Nephron progenitor cell (in vitro differentiated cells): Measurements from ENCODE around the gene DCN.
A peak's percentile ranks its signal among the peaks of the same experiment; 100 is the strongest.

ENCODE experiments used
- DNase-seq: peaks from one replicate; pipeline ENCODE4 v3.0.0; 2021
- H3K27ac Mint-ChIP-seq: 2 replicates; pipeline ENCODE4 v1.8.0; 2021; ENCODE audit warnings: mild to moderate bottlenecking, moderate library complexity, mixed read lengths
- H3K27me3 Mint-ChIP-seq: 2 replicates; pipeline ENCODE4 v1.8.0; 2021; ENCODE audit warnings: mild to moderate bottlenecking, low read depth, mixed read lengths; ENCODE audit not compliant: poor library complexity
- H3K36me3 Mint-ChIP-seq: 2 replicates; pipeline ENCODE4 v1.8.0; 2021; ENCODE audit warnings: low read depth, mixed read lengths
- H3K4me1 Mint-ChIP-seq: 2 replicates; pipeline ENCODE4 v1.8.0; 2021; ENCODE audit warnings: mixed read lengths
- H3K4me3 Mint-ChIP-seq: 2 replicates; pipeline ENCODE4 v1.8.0; 2021; ENCODE audit warnings: mild to moderate bottlenecking, moderate library complexity, mixed read lengths
- H3K9me3 Mint-ChIP-seq: 2 replicates; pipeline ENCODE4 v1.8.0; 2021; ENCODE audit warnings: mild to moderate bottlenecking, moderate library complexity, mixed read lengths
- TF ChIP-seq, protein P1 (sequence below): fragments of 200-600 bp; sonication (generic); IDR thresholded peaks from 2 replicates; pipeline ENCODE4 v1.5.0; 2021; ENCODE audit warnings: antibody characterized with exemption

Gene DCN

DNA sequence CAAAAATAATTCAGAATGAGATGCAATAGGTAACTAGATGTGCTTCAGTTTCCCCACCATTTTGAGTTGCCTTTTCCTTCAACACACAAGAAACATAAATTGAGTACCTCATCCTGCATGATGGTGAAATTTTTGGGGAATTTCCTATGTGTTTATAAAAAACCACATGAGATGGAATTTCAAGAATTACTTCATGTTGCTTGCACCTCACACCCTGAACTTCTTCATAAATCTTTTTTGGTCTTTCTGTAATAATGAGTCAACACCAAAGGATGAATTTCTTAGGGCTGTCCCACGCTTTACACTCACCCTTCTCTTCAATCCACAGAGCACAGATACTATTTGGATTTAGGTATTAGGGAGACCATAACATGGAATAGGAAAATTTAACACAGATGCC is 48.7 kb downstream of the DCN start:
- TF ChIP-seq, protein P1, sequence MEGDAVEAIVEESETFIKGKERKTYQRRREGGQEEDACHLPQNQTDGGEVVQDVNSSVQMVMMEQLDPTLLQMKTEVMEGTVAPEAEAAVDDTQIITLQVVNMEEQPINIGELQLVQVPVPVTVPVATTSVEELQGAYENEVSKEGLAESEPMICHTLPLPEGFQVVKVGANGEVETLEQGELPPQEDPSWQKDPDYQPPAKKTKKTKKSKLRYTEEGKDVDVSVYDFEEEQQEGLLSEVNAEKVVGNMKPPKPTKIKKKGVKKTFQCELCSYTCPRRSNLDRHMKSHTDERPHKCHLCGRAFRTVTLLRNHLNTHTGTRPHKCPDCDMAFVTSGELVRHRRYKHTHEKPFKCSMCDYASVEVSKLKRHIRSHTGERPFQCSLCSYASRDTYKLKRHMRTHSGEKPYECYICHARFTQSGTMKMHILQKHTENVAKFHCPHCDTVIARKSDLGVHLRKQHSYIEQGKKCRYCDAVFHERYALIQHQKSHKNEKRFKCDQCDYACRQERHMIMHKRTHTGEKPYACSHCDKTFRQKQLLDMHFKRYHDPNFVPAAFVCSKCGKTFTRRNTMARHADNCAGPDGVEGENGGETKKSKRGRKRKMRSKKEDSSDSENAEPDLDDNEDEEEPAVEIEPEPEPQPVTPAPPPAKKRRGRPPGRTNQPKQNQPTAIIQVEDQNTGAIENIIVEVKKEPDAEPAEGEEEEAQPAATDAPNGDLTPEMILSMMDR = no peak
- Mint-ChIP-seq H3K4me3 (no peak overlapping the region), H3K27ac (no peak overlapping the region), H3K36me3 (no peaks in the 10 kb centered on the region), H3K9me3 (no peaks in the 10 kb centered on the region), H3K27me3 (peaks cover 3% of the 10 kb centered on the region), H3K4me1 (no peaks in the 10 kb centered on the region)
- no peak for DNase-seq

DNA sequence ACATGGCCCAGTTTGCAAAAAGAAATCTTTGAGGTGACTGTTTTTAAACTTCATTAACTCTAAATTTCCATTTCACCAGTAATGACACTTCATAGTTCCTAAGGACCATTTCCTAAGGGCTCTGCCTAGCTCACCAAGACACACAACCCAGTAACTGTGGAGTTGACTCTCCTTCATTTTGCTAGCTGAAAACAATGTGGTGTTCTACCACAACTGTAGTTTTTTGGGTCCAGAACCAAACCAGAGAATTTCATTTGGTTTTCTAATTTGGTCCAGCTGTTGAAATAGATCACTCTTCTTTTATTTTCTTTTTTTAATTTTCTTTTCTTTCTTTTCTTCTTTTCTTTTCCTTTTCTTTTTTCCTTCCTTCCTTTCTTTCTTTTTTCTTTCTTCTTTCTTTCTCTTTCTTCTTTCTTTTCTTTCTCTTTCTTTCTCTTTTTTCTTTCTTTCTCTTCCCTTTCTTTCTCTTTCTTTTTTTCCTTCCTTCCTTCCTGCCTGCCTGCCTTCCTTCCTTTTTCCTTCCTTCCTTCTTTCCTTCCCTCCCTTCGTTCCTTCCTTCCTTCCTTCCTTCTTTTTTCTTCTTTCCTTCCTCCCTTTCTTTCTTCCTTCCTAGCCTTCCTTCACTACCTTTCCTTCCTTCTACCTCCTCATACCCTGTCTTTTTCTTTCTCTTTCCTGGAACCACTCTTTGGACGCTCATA is 52.8 kb downstream of the DCN start:
- Mint-ChIP-seq H3K27ac (peak overlapping the region; percentile 68), H3K27me3 (peaks cover 3% of the 10 kb centered on the region), H3K36me3 (no peaks in the 10 kb centered on the region), H3K4me3 (no peak overlapping the region), H3K4me1 (no peaks in the 10 kb centered on the region), H3K9me3 (no peaks in the 10 kb centered on the region)
- no peak for DNase-seq
- TF ChIP-seq, protein P1 = no peak

DNA sequence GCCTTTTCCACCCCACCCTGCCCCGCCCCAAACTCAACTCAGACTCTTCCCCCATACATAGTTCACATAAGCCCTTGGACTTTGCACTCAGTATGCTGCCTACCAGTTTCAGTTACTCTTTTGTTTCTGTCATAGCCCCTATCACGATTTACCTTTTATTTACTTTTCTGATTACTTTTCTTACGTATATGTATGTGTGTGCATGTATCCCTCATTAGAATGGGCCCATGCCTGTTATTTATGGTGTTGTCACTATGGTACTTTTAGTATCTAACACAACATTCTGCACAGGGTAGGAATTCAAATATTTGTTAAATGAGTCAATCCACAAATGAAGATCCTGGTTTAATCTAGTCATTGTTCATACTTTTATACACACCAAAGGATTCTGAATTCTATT is 54.9 kb downstream of the DCN start:
- H3K36me3 Mint-ChIP-seq = no peaks in the 10 kb centered on the region
- no peak overlapping the region for H3K27ac Mint-ChIP-seq
- no peak for DNase-seq
- no peak overlapping the region for H3K4me3 Mint-ChIP-seq
- no peaks in the 10 kb centered on the region for H3K4me1 Mint-ChIP-seq
- TF ChIP-seq, protein P1 = no peak
- no peaks in the 10 kb centered on the region for H3K9me3 Mint-ChIP-seq
- peaks cover 3% of the 10 kb centered on the region for H3K27me3 Mint-ChIP-seq

DNA sequence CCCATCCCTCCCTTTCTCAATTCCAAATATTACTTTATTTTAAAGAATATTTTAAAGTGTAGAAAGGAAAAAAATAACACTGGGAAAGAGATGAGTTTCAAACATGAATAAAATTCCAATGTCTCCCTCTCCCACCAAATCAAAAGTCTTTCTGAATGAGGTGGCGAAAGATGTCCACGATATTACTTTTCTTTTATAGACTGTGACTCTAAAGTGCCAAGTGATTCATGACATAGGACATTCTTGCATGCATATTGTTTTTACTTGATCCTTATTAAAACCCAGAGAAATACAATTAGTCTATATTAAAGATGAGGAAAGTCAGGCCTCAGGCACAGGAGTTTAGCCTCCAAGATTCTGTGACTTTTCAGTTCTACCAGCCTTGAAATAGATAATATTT is 55.3 kb downstream of the DCN start:
- H3K27me3 Mint-ChIP-seq = peaks cover 3% of the 10 kb centered on the region
- no peak for DNase-seq
- peaks cover 3% of the 10 kb centered on the region for H3K9me3 Mint-ChIP-seq
- H3K27ac Mint-ChIP-seq = no peak overlapping the region
- TF ChIP-seq, protein P1 = no peak
- H3K4me3 Mint-ChIP-seq = no peak overlapping the region
- H3K4me1 Mint-ChIP-seq = no peaks in the 10 kb centered on the region
- no peaks in the 10 kb centered on the region for H3K36me3 Mint-ChIP-seq

DNA sequence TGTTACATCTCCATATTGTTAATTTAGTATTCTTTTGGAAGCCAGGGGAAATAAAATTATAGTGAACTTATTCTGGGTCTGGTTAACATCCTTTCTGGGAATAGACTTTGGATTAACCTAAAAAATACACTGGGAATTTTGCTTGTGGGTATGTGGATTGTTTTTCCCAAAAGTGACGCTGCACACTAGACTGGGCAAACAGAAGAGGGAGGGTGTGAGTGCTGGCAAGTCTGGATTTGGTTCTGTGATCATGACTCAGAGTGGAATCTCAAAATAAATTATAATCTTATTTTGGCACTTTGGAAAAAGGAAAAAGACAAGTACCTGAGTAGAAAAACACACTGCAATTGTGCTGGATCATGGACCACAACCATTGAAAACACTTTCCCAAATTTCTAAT is 56.1 kb downstream of the DCN start:
- H3K4me3 Mint-ChIP-seq = no peak overlapping the region
- DNase-seq = no peak
- no peak overlapping the region for H3K27ac Mint-ChIP-seq
- TF ChIP-seq, protein P1 = no peak
- H3K9me3 Mint-ChIP-seq = peaks cover 5% of the 10 kb centered on the region
- no peaks in the 10 kb centered on the region for H3K36me3 Mint-ChIP-seq
- H3K27me3 Mint-ChIP-seq = peaks cover 3% of the 10 kb centered on the region
- no peaks in the 10 kb centered on the region for H3K4me1 Mint-ChIP-seq

DNA sequence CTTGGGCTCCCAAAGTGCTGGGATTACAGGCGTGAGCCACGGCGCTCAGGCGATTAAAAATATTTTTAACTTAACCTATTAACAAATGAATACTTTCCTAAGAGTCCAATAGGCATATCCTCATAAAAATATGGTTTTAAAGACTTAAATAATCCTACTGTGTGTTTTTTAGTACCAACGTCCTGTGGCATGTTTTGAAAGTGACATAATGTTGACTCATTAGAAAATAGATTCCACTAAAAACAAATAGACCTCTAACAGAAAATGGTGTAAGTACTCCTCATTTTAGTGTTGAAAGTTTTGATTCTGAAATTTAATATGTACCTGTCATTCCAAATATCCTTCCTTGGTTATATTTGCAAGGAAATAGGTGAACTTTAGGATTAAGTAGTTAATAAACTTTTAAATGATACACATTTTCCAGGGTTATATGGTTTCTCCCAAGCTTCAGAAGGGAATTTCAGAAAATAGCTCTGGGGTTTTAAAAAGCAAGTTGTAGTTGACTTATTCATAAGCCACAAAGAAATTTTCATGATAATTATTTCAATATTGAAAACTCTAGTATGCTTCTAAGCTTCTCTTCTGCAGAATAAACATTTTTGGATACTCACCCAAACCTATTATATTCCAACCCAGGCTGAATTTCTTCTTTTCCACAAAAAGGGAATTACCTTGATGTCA is 59.2 kb downstream of the DCN start:
- Mint-ChIP-seq H3K27me3 (no peaks in the 10 kb centered on the region), H3K36me3 (no peaks in the 10 kb centered on the region), H3K4me1 (no peaks in the 10 kb centered on the region), H3K9me3 (peaks cover 5% of the 10 kb centered on the region), H3K4me3 (no peak overlapping the region), H3K27ac (no peak overlapping the region)
- TF ChIP-seq, protein P1 = no peak
- no peak for DNase-seq
